Uterus (tissue), 4 donors: ENCODE measurements around the gene RNF151. TPM values are rescaled to one million over a fixed set of nuclear protein-coding genes. Genes with fewer than 3 reads are reported as not detected.

Experiments
- DNase-seq, 2 donors: peaks; one replicate each; pipeline ENCODE4 v3.0.0-alpha.2; 2019 to 2020
- H3K27ac ChIP-seq, 2 donors: fragments of 200-600 bp; sonication (generic); 1 replicate in 1 of 2; 2 replicates in 1 of 2; pipeline ENCODE4 v1.5.1; 2016 to 2018
- H3K27me3 ChIP-seq, 2 donors: fragments of 200-600 bp; sonication (generic); one replicate each; pipeline ENCODE4 v1.5.1; 2018 to 2019; ENCODE audit warnings: control low read depth in 1 of 2
- H3K36me3 ChIP-seq, 2 donors: fragments of 200-600 bp; sonication (generic); one replicate each; pipeline ENCODE4 v1.5.1; 2019; ENCODE audit warnings: control low read depth in 1 of 2
- H3K4me1 ChIP-seq, 2 donors: fragments of 200-600 bp; sonication (generic); one replicate each; pipeline ENCODE4 v1.5.1; 2018 to 2019; ENCODE audit warnings: control low read depth in 1 of 2
- H3K4me3 ChIP-seq, 2 donors: fragments of 200-600 bp; sonication (generic); 1 replicate in 1 of 2; 2 replicates in 1 of 2; pipeline ENCODE4 v1.5.1; 2018 to 2019; ENCODE audit warnings: mild to moderate bottlenecking in 1 of 2
- H3K9me3 ChIP-seq, 2 donors: fragments of 200-600 bp; sonication (generic); one replicate each; pipeline ENCODE4 v1.5.1; 2019; ENCODE audit warnings: control low read depth in 1 of 2
- CTCF ChIP-seq, 4 experiments: fragments of 200-600 bp in 2 of 4; fragments of 450-650 bp in 2 of 4; sonication (generic) in 2 of 4; IDR thresholded peaks; one replicate each; pipeline ENCODE4 v1.5.1; 2016 to 2019; ENCODE audit warnings: antibody characterized with exemption in 4 of 4, mild to moderate bottlenecking in 2 of 4, moderate library complexity in 1 of 4
- POLR2A ChIP-seq, 2 donors: fragments of 450-650 bp; IDR thresholded peaks; one replicate each; pipeline ENCODE4 v1.6.1; 2016; ENCODE audit warnings: antibody characterized with exemption in 2 of 2, mild to moderate bottlenecking in 1 of 2, moderate library complexity in 1 of 2
- intact Hi-C: fragments of 100-400 bp; cut with DNase I; formaldehyde crosslinking; loops from one replicate; pipeline ENCODE4 v1.15.1; 2023; ENCODE audit warnings: low total_unique reads
- total RNA-seq, 4 donors: library from RNA; depleted of rRNA in 3 of 4; stranded (reverse); fragments of >200 nt in 3 of 4; gene quantifications; one replicate each; pipeline versions ENCODE4 v1.1.0 to v1.2.4, GENCODE V29; 2014 to 2023
- donor health status: DM: yes; HTN: yes; CAD: no.

The RNF151 gene
- total RNA-seq, 4 donors from 2014 or later, result not detected

DNA sequence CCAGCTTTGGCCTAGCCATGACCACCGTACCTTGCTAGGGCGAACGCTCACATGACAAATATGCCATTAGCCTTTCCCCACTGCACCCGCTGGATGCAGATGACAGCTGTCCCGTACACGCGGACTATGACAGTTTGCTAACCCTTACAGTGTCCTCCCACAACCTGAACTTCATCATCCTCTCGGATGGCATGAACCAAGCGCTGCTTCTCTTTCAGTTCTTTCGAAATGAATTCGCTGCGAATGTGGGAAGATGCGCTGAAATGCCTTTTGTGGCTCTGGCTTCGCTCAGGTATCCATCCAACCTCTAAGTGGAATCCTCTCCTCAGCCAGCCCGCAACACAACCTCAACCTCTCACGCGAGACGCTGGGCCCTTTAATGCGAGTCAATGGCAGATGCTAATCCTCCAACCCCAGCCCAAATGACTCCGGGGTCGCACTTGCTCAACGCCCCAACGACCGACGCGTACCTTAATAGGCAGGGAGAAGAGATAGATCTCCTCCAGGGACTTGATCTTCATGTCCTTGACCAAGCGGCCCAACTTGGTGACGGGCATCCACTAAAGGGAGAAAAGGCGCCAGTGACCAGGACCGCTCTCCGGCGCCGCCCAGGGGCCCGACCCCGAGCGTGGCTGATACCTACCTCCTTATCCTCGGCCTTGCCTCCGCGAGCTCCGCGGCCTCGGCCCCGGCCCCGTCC, 2.7 kb upstream of the RNF151 start:
- Histone ChIP-seq H3K4me3 (peak overlapping the region; percentile 62 to 81), H3K4me1 (peaks cover 0 to 4% of the 10 kb centered on the region in 2 donors), H3K27me3 (no peaks in the 10 kb centered on the region), H3K27ac (peak overlapping the region; percentile 80 to 95), H3K36me3 (no peaks in the 10 kb centered on the region), H3K9me3 (no peaks in the 10 kb centered on the region)
- TF ChIP-seq POLR2A (IDR thresholded peaks at IDR 0.05) (no peak), CTCF (IDR thresholded peaks at IDR 0.05) (no peak)
- no peak for DNase-seq
- intact Hi-C loops, result no loop called here

GRCh38 chr16:1964506-1965395, 1.9 kb upstream of the RNF151 start, which contains the start of gene RPS2:
TSS of gene RPS2 (minus strand) at chr16:1964826. CDS start at chr16:1964625, 201 bp downstream.
- H3K36me3 ChIP-seq, result no peaks in the 10 kb centered on the region
- H3K4me3 ChIP-seq, result peak within 1 kb of the TSS; percentile 62 to 81
- H3K27me3 ChIP-seq, result no peaks in the 10 kb centered on the region
- DNase-seq, result peak; percentile 98 to 99
- H3K4me1 ChIP-seq, result peaks cover 0 to 4% of the 10 kb centered on the region in 2 donors
- peak within 1 kb of the TSS; percentile 80 to 95 for H3K27ac ChIP-seq
- H3K9me3 ChIP-seq, result no peaks in the 10 kb centered on the region
- intact Hi-C loops, result no loop called here
- peak; percentile 72 to 96 for TF ChIP-seq POLR2A (IDR thresholded peaks at IDR 0.05)
- TF ChIP-seq CTCF (IDR thresholded peaks at IDR 0.05), result peak in 1 of 4 experiments; percentile 5

DNA sequence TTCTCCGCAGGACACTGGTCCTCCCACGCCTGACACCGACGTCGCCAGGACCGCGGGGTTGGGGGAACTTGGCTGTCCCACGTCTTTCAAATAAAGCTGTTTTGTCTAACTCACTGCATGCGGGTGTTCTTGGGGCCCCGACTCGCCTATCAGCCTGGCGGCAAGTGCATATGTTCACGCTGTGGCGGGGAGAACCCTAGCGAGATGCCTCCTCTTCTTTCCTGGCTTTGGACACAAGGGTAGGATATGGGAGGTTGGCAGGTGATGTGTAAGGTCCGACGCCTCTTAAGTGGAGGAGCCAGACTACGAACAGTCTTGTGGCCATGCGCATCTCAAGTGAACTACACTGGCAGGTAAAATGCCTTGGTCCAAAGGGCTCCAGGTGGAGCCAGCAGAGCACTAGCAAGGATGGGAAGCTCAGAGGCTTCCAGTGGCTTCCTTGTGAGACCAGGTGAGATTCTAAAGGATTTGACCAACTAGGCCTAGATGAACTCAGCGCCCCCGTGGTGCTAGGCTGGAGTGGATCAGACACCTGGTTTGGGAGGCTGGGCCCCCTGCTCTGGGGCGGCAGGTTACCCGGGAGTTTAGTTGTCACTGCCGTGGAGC, 1.2 kb upstream of the RNF151 start:
- H3K4me1 ChIP-seq, result peaks cover 0 to 4% of the 10 kb centered on the region in 2 donors
- TF ChIP-seq POLR2A (IDR thresholded peaks at IDR 0.05), result no peak
- TF ChIP-seq CTCF (IDR thresholded peaks at IDR 0.05), result no peak
- no peaks in the 10 kb centered on the region for H3K9me3 ChIP-seq
- DNase-seq, result no peak
- peak overlapping the region; percentile 62 to 81 for H3K4me3 ChIP-seq
- no peaks in the 10 kb centered on the region for H3K36me3 ChIP-seq
- H3K27me3 ChIP-seq, result no peaks in the 10 kb centered on the region
- peak overlapping the region; percentile 80 to 95 for H3K27ac ChIP-seq
- intact Hi-C loops, result no loop called here

- H3K27me3 ChIP-seq, result no peaks in the 10 kb centered on the region
- H3K9me3 ChIP-seq, result no peaks in the 10 kb centered on the region
- no peaks in the 10 kb centered on the region for H3K36me3 ChIP-seq
- no peak for TF ChIP-seq POLR2A (IDR thresholded peaks at IDR 0.05)
- no peak for TF ChIP-seq CTCF (IDR thresholded peaks at IDR 0.05)
- H3K4me1 ChIP-seq, result peaks cover 0 to 20% of the 10 kb centered on the region in 2 donors
- DNase-seq, result no peak
- intact Hi-C loops, result no loop called here
- no peak overlapping the region for H3K27ac ChIP-seq
- no peak overlapping the region for H3K4me3 ChIP-seq
These were observed 1.7 kb downstream of the RNF151 start for GRCh38 chr16:1968146-1968953.
